B cell (primary cell): Measurements from ENCODE around the gene RAPGEF1. TPM values are rescaled to one million over a fixed set of nuclear protein-coding genes. Genes with fewer than 3 reads are reported as not detected.

Experiments
- ATAC-seq: fragments of 200-7000 bp; cut with Tn5 transposase; one replicate; pipeline ENCODE4 v1.10.0; 2021; ENCODE audit warnings: low read depth, mild to moderate bottlenecking, moderate number of reproducible peaks, moderate library complexity
- CTCF ChIA-PET: fragments of 350-600 bp; sonication (Branson Sonifier 250); formaldehyde crosslinking; loops from one replicate; lab custom pipeline; 2021; ENCODE audit warnings: antibody characterized with exemption, inconsistent platforms; lab: Charles Lee
- POLR2A ChIA-PET: fragments of 350-600 bp; sonication (Branson Sonifier 250); formaldehyde crosslinking; loops from one replicate; lab custom pipeline; 2021; ENCODE audit warnings: antibody characterized with exemption; lab: Charles Lee
- DNase-seq: peaks from one replicate; pipeline ENCODE4 v3.0.0; 2013
- H2AFZ ChIP-seq: 2 replicates; pipeline ENCODE4 v1.6.1; 2012; ENCODE audit warnings: mild to moderate bottlenecking, low read depth, low read length; ENCODE audit not compliant: insufficient read depth, poor library complexity, severe bottlenecking
- H3K27ac ChIP-seq, 2 donors: 1 replicate in 1 of 2; 2 replicates in 1 of 2; pipeline ENCODE4 v1.5.1; 2012 to 2013; ENCODE audit warnings: low read length in 2 of 2, mild to moderate bottlenecking in 2 of 2, moderate library complexity in 1 of 2
- H3K27me3 ChIP-seq, 4 experiments: fragments of 200-600 bp in 1 of 4; sonication (generic) in 1 of 4; replicated peaks in 1 of 4; 1 replicate in 2 of 4; 2 replicates in 2 of 4; pipeline versions ENCODE4 v1.6.1 to v1.7.0; 2013 to 2016; ENCODE audit warnings: low read length in 3 of 4, mild to moderate bottlenecking in 2 of 4, mixed read lengths in 1 of 4, moderate library complexity in 1 of 4; ENCODE audit not compliant: insufficient read depth in 4 of 4, control insufficient read depth in 3 of 4; ENCODE audit errors: control extremely low read depth in 1 of 4
- H3K36me3 ChIP-seq, 2 experiments: replicated peaks in 1 of 2; 1 replicate in 1 of 2; 2 replicates in 1 of 2; pipeline versions ENCODE4 v1.6.1 to v1.7.1; 2013; ENCODE audit warnings: low read length in 1 of 2; ENCODE audit not compliant: insufficient read depth in 2 of 2, control insufficient read depth in 1 of 2; ENCODE audit errors: control extremely low read depth in 1 of 2, extremely low read depth in 1 of 2
- H3K4me1 ChIP-seq, 2 donors: fragments of 200-600 bp in 1 of 2; sonication (generic) in 1 of 2; 1 replicate in 1 of 2; 2 replicates in 1 of 2; pipeline versions ENCODE4 v1.5.1 to v1.6.1; 2013 to 2017; ENCODE audit warnings: low read length in 2 of 2; ENCODE audit not compliant: control insufficient read depth in 2 of 2, insufficient read depth in 2 of 2
- H3K4me2 ChIP-seq: replicated peaks from 2 replicates; pipeline ENCODE3; 2012; ENCODE audit warnings: mild to moderate bottlenecking, low read depth, low read length; ENCODE audit not compliant: poor library complexity, severe bottlenecking
- H3K4me3 ChIP-seq, 5 experiments: fragments of 200-600 bp in 1 of 5; sonication (generic) in 1 of 5; 1 replicate in 3 of 5; 2 replicates in 2 of 5; pipeline versions ENCODE4 v1.5.1 to v1.7.0; 2011 to 2016; ENCODE audit warnings: low read length in 4 of 5, mild to moderate bottlenecking in 4 of 5, low read depth in 2 of 5, control low read depth in 1 of 5, moderate library complexity in 1 of 5; ENCODE audit not compliant: insufficient read depth in 1 of 5; ENCODE audit errors: control extremely low read depth in 1 of 5, extremely low read depth in 1 of 5
- H3K79me2 ChIP-seq: fragments of 200-600 bp; sonication (generic); one replicate; pipeline ENCODE4 v1.6.0; 2016; ENCODE audit warnings: low read length; ENCODE audit not compliant: control insufficient read depth, insufficient read depth
- H3K9ac ChIP-seq: fragments of 200-600 bp; sonication (generic); 2 replicates; pipeline ENCODE4 v1.6.1; 2017; ENCODE audit warnings: mild to moderate bottlenecking, low read length, moderate library complexity
- H3K9me3 ChIP-seq, 3 donors: one replicate each; pipeline versions ENCODE4 v1.6.1 to v1.7.1; 2013; ENCODE audit warnings: low read length in 2 of 3; ENCODE audit not compliant: control insufficient read depth in 2 of 3, insufficient read depth in 1 of 3; ENCODE audit errors: control extremely low read depth in 1 of 3
- H4K20me1 ChIP-seq: 2 replicates; pipeline ENCODE4 v1.6.0; 2012; ENCODE audit warnings: mild to moderate bottlenecking, low read length; ENCODE audit not compliant: insufficient read depth, control insufficient read depth, poor library complexity, severe bottlenecking
- H3K27ac Mint-ChIP-seq: one replicate; pipeline ENCODE4 v1.8.0; 2021; ENCODE audit warnings: mixed read lengths
- H3K27me3 Mint-ChIP-seq: one replicate; pipeline ENCODE4 v1.8.0; 2021; ENCODE audit warnings: mixed read lengths
- H3K4me1 Mint-ChIP-seq: one replicate; pipeline ENCODE4 v1.8.0; 2021; ENCODE audit warnings: mixed read lengths
- H3K4me3 Mint-ChIP-seq: one replicate; pipeline ENCODE4 v1.8.0; 2021; ENCODE audit warnings: mixed read lengths
- H3K9me3 Mint-ChIP-seq: one replicate; pipeline ENCODE4 v1.8.0; 2022; ENCODE audit warnings: mixed read lengths; ENCODE audit not compliant: insufficient read depth
- EZH2 ChIP-seq: IDR thresholded peaks from 2 replicates; pipeline ENCODE4 v1.6.1; 2012; ENCODE audit warnings: borderline replicate concordance, low read depth, mild to moderate bottlenecking, moderate library complexity, low read length; ENCODE audit not compliant: insufficient read depth, poor library complexity, severe bottlenecking
- WGBS: methylation state at CpG from one replicate; pipeline ENCODE4 v1.1.5; 2013; ENCODE audit warnings: missing lambda C conversion rate; ENCODE audit not compliant: insufficient coverage; 5-methylcytosine and 5-hydroxymethylcytosine counted together
- intact Hi-C: fragments of 100-400 bp; cut with micrococcal nuclease; formaldehyde crosslinking; loops from one replicate; pipeline ENCODE4 v1.10.0; 2022
- polyA plus RNA-seq: library from polyadenylated mRNA; depleted of rRNA; stranded (reverse); fragments of >200 nt; gene quantifications from 2 replicates; pipeline ENCODE4 v1.2.3, GENCODE V29; 2012
- total RNA-seq, 2 donors: library from RNA; stranded (reverse); fragments of 120-200 nt in 1 of 2; gene quantifications; 1 replicate in 1 of 2; 2 replicates in 1 of 2; pipeline versions ENCODE4 v1.2.3 to v1.2.4, GENCODE V29; 2013 to 2022
- TF ChIP-seq, protein P1 (sequence below): fragments of 200-600 bp; IDR thresholded peaks from one replicate; pipeline ENCODE4 v1.8.0; 2022; ENCODE audit warnings: antibody characterized with exemption, mild to moderate bottlenecking

The RAPGEF1 gene
- total and polyA plus RNA-seq, 2 donors (not counting 1 experiment from before 2014, with no cell fraction given) = 134 to 447 TPM

DNA sequence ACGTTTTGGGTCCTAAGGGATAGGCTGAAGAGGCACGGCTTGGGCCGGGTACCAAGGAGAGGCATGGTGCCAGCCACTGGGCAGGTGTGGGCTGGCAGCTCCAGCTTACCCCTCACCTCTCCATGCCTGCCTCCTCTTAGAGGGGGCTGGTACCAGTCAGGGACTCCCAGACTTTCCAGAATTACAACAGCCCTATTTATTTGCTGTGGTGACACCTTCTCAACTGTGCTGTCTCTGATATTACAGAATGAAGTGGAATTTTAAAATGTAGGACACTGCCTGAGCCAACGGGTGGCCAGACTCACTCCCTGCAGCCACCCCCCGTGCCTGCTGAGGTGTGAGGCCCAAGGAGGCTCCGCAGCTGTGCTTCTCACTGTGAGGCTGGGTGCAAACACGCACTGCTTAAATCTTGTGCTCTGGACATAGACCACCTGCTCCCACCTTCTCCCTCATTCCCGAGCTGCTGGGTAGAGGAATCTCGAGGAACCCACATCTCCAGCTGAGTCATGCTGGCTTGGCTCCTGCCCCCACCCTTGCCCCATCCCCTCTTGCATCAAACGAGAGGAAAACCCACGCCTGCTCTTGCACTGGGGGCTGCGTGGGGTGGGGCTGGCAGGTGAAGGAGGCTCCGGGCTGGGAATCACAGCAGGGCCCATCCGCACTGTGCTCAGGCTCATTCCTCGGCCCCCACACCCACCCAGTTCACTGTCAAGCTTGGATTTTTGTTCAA lies 146.6 kb downstream of the RAPGEF1 start:
- Mint-ChIP-seq H3K4me3 (no peak overlapping the region), H3K27ac (peak overlapping the region; percentile 71), H3K4me1 (peaks cover 16% of the 10 kb centered on the region), H3K27me3 (no peaks in the 10 kb centered on the region), H3K9me3 (no peaks in the 10 kb centered on the region)
- no peak overlapping the region for H3K9ac ChIP-seq
- POLR2A ChIA-PET = no interaction called here
- no peaks in the 10 kb centered on the region for H3K9me3 ChIP-seq
- H3K36me3 ChIP-seq = peaks cover 0 to 93% of the 10 kb centered on the region in 2 experiments
- ATAC-seq (no peak), DNase-seq (no peak)
- CTCF ChIA-PET = interaction anchor here (0.9 to 21.7 kb wide), 3 partner anchors 29 to 151 kb away, joined by 5 to 263 read pairs (median 11); partner anchors contain the start of gene RAPGEF1
- no peaks in the 10 kb centered on the region for H3K27me3 ChIP-seq
- WGBS = 92% methylated on average over 12 of the region's 15 CpGs
- H3K27ac ChIP-seq = no peak overlapping the region
- TF ChIP-seq EZH2 = no peak
- TF ChIP-seq, protein P1, sequence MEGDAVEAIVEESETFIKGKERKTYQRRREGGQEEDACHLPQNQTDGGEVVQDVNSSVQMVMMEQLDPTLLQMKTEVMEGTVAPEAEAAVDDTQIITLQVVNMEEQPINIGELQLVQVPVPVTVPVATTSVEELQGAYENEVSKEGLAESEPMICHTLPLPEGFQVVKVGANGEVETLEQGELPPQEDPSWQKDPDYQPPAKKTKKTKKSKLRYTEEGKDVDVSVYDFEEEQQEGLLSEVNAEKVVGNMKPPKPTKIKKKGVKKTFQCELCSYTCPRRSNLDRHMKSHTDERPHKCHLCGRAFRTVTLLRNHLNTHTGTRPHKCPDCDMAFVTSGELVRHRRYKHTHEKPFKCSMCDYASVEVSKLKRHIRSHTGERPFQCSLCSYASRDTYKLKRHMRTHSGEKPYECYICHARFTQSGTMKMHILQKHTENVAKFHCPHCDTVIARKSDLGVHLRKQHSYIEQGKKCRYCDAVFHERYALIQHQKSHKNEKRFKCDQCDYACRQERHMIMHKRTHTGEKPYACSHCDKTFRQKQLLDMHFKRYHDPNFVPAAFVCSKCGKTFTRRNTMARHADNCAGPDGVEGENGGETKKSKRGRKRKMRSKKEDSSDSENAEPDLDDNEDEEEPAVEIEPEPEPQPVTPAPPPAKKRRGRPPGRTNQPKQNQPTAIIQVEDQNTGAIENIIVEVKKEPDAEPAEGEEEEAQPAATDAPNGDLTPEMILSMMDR = no peak
- peaks cover 0 to 13% of the 10 kb centered on the region in 2 donors for H3K4me1 ChIP-seq
- H3K4me3 ChIP-seq = no peak overlapping the region
- peaks cover 36% of the 10 kb centered on the region for H4K20me1 ChIP-seq
- H3K4me2 ChIP-seq = no peak overlapping the region
- no peak overlapping the region for H2AFZ ChIP-seq
- H3K79me2 ChIP-seq = peaks cover 32% of the 10 kb centered on the region
- intact Hi-C loops = loop anchor here (5.0 kb wide), 1 partner anchor 39 kb away; no protein-coding TSS in a partner anchor

DNA sequence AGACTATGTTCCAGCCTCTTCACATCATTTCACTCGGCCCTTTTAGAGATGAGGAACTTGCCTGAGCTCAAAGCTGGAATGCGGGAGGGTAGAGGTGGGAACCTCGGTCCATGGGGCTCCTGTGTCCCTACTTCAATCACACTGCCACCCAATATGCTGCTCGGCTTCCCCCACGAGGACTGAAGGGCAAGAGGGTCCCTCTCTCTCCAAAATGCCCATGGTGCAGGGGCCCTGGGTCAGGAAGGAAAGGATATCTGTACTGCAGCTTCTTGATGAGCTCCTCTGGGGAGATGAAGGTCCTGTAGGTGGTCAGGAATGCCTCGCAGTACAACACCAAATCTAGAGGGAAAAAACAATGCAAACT lies 148.0 kb downstream of the RAPGEF1 start:
- Histone ChIP-seq H4K20me1 (peaks cover 33% of the 10 kb centered on the region), H3K36me3 (peaks cover 0 to 91% of the 10 kb centered on the region in 2 experiments), H3K79me2 (peaks cover 44% of the 10 kb centered on the region), H3K27ac (no peak overlapping the region), H3K4me1 (peaks cover 0 to 13% of the 10 kb centered on the region in 2 donors), H3K4me3 (no peak overlapping the region), H3K27me3 (no peaks in the 10 kb centered on the region), H3K9ac (no peak overlapping the region), H3K4me2 (no peak overlapping the region), H2AFZ (no peak overlapping the region), H3K9me3 (no peaks in the 10 kb centered on the region)
- intact Hi-C loops = loop anchor here (1.0 to 5.0 kb wide), 4 partner anchors 40 to 155 kb away; partner anchors contain the start of gene RAPGEF1
- TF ChIP-seq EZH2 = no peak
- TF ChIP-seq, protein P1 = no peak
- WGBS = 88% methylated on average over 1 of the region's 6 CpGs
- ChIA-PET CTCF (interaction anchor here (0.6 to 21.7 kb wide), 22 partner anchors 8 to 242 kb away, joined by 3 to 263 read pairs (median 4); partner anchors contain the start of gene RAPGEF1), POLR2A (interaction anchor here (0.5 kb wide), 1 partner anchor 156 kb away, joined by 4 read pairs; no protein-coding TSS in a partner anchor)
- Mint-ChIP-seq H3K27ac (peak overlapping the region; percentile 78), H3K27me3 (no peaks in the 10 kb centered on the region), H3K9me3 (no peaks in the 10 kb centered on the region), H3K4me3 (no peak overlapping the region), H3K4me1 (peaks cover 22% of the 10 kb centered on the region)
- ATAC-seq = no peak
- no peak for DNase-seq
